HG03139 (cell line): ENCODE results near the gene NRXN3.

Experiments used
- ATAC-seq: cut with Tn5 transposase; IDR thresholded peaks from one replicate; pipeline ENCODE4 v1.9.1; 2021; ENCODE audit not compliant: unreplicated experiment

Gene NRXN3

DNA sequence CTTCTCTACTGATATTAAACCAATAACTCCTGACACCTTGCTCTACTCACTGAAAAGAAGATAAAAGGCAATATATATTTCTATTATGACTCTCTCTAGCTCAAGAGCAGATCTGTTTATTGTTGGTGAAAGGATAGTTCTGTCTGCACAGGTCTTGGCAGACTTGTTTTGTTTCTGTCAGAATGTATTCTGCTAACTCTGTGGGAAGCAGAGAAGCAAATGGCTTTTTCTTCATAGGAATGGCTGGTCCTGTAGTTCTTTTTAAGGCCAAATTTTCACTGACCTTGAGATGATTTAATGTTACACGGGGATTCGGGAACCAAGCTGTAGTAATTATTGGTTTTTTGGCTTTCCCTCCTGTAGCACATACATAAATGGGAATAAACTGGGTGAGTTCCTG is 1529.0 kb downstream of the NRXN3 start:
- ATAC-seq = no peak

- no peak for ATAC-seq
Measured at GRCh38 chr14:79701371-79701770, 1531.2 kb downstream of the NRXN3 start.

DNA sequence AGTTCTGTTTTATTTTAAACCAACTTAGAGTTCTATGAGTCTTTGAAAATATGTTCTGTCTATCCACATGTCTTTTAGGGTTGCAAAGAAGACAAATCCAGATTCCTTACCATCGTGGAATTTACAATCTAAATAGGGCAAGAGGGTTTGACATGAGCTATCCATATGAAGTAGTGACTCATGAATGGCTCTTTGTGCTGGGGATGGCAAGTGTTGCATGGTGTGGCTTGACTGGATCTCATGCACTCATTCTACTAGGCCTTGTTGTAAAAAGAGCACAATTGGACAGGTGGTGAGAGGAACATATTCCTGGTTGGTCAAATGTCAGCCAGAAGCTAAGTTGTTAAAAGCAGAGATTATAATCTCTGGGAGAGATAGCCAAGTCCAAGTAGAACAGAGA is 1532.0 kb downstream of the NRXN3 start:
- ATAC-seq = no peak

GRCh38 chr14:79703209-79703608 is 1533.0 kb downstream of the NRXN3 start:
- no peak for ATAC-seq

DNA sequence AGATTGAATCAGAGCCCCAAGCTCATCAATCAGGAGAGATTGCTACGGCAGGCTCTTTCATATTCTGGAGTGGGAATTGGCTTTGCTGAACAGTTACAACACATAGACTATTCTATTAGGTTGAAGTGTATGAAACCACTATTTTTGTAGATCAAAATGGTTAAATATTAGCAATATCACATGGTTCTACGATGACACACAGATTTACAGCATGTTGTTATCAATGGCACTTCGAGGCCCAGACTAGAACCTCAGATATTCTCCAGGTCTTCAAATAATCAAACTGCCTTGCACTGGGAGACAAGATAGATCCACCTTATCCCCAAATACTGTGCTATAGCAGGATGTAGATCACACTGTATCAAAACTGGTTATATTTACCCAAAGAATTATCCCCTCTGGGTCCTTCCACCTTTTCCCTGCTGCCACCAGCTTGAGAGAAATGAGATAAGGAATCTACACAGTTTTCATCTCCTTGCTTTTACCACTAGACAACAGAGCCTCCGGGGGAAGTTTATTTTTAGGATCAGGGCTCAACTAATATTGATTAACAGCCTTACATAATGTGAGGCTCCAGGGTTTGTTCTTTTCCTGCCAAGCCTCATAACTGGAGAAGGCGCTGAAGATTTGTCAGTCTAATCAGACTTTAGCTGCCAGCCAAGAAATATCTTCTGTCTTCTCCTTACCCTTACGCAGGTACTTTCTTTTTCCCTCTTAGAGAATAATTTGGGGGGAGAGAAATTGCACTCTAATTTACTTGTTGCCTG is 1534.1 kb downstream of the NRXN3 start:
- ATAC-seq = no peak

- ATAC-seq = no peak
Measured at GRCh38 chr14:79705126-79705894, 1535.1 kb downstream of the NRXN3 start.

- no peak for ATAC-seq
Measured at GRCh38 chr14:79706382-79706781, 1536.2 kb downstream of the NRXN3 start.

GRCh38 chr14:79708426-79709388 is 1538.5 kb downstream of the NRXN3 start:
- ATAC-seq = no peak

DNA sequence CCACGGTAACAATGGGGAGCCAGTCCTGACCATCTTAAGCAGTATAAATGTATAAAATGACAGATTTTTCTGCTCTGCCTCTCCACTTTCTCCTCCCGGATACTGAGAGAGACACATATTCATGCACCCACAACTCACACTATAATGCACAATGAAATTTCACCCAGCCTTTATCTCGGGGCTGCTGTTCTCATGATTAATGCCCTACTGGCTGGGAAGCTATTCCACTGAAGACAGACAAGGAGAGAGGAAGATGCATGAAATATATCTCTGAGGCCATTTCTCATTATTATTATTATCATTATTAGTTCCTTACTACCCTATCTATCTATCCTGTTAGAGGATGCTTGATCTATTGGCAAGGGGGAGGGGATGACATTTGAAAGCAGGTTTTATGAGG is 1539.4 kb downstream of the NRXN3 start:
- no peak for ATAC-seq

DNA sequence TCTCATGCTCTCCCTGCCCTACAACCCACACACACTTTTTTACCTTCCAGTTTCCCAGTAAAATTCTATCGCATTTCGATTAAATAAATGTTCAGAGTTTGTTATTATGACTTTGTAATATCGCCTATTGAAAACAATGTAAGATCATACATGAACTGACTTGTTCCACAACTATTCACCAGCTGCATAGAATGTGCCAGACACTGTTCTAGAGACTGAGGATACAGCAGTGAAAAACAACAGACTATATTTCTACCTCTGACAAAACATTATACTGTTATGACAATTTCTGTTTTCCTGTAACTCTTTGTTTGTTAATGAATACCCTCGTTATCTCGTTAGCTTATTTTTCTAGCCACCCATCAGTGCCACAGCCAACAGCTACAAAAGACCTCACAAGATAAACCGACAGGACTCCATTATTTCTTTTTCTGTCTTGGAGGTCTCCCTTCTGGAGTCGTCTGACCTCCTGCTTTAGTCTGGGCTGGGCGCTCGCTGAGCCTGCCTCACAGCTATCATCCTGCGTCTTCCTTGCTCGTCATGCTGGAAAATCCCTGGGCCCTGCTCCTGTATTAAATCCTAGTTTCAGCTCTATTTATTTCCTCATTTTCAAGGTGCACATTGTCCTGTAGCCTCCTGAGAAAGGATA is 1542.3 kb downstream of the NRXN3 start:
- ATAC-seq = no peak

GRCh38 chr14:79721399-79722084 is 1551.4 kb downstream of the NRXN3 start:
- ATAC-seq = no peak

- no peak for ATAC-seq
Measured at GRCh38 chr14:79724934-79725717, 1555.0 kb downstream of the NRXN3 start.

DNA sequence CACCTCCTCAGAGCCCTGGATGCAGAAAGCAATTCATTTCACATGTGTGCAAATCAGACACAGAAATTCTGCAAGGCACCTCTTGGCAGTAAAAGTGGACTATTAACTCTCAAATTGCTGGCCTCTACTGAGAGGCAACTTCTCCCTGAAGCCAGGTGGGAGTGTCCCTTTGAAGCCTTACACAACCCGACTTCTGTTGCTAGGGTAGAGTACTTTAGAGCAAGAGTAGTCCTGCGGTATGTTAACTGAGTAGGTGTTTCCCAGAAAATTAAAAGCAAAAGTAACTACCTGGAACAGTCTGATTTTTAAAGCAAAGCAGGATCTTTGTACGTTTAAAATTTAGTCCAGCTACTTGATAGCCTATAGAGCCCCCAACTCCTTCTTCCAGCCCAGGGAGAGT is 1557.7 kb downstream of the NRXN3 start:
- ATAC-seq = no peak

GRCh38 chr14:79728331-79728730 is 1558.2 kb downstream of the NRXN3 start:
- no peak for ATAC-seq

DNA sequence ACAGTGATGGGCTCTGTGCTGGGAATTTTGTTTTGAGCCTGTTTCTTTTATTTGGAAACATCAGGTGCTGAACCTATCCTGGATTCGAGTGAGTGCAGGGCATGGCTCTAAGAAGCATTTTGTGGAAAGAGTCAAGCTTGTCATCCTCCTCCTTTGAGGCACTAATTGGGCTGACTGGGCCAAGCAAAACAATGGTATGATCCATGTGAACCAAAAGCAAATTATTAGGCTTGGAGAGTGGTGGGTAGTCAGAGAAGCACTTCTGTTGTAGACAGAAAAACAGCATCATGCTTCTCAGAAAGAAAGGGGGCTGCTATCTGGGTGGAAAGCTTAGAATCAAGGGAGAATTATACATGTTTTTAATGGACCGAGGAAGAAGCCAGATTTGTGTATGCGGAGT is 1559.6 kb downstream of the NRXN3 start:
- ATAC-seq = no peak

- ATAC-seq = no peak
Measured at GRCh38 chr14:79730196-79730595, 1560.0 kb downstream of the NRXN3 start.

- no peak for ATAC-seq
Measured at GRCh38 chr14:79730953-79731352, 1560.8 kb downstream of the NRXN3 start.

- ATAC-seq = no peak
Measured at GRCh38 chr14:79732911-79733655, 1562.9 kb downstream of the NRXN3 start.

- no peak for ATAC-seq
Measured at GRCh38 chr14:79734151-79734550, 1564.0 kb downstream of the NRXN3 start.
